Measurements from ENCODE around the gene HAUS2. TPM values are rescaled to one million over a fixed set of nuclear protein-coding genes. Genes with fewer than 3 reads are reported as not detected.

The HAUS2 gene
- total and polyA plus RNA-seq, 2 donors (not counting 3 experiments of a cell fraction or from before 2014, with no cell fraction given) = 12.6 to 33.5 TPM

GRCh38 chr15:42581272-42581730, 32.7 kb downstream of the HAUS2 start:
- H3K36me3 ChIP-seq (ENCODE audit: control insufficient read depth in 2 of 2, extremely low read depth in 1 of 2, insufficient read depth in 2 of 2, low read length in 2 of 2) = no peaks in the 10 kb centered on the region
- POLR2A ChIA-PET = no interaction called here
- FAIRE-seq (peak; percentile 83), DNase-seq (ENCODE audit: low read depth, low spot score) (peak; percentile 87)
- intact Hi-C loops (cut with micrococcal nuclease) (no loop called here), dilution Hi-C loops (cut with MboI; ENCODE audit: extremely low pct_ligation_motif_present, low sequenced_read_pairs) (no loop called here)
- H3K4me1 ChIP-seq (ENCODE audit: control insufficient read depth, extremely low read depth, insufficient read depth, low read length) = peaks cover 23% of the 10 kb centered on the region
- no peaks in the 10 kb centered on the region for H3K9me1 ChIP-seq (replicated peaks; ENCODE audit: control insufficient read depth, extremely low read depth, insufficient read depth, low read length)
- no peaks in the 10 kb centered on the region for H3K27me3 ChIP-seq (ENCODE audit: control insufficient read depth in 2 of 2, insufficient read depth in 2 of 2, low read length in 2 of 2)
- peak overlapping the region; percentile 66 for H2AFZ ChIP-seq (ENCODE audit: low read depth, low read length)
- CTCF ChIA-PET = interaction anchor here (1.0 to 1.9 kb wide), 5 partner anchors 11 to 70 kb away, joined by 4 to 7 read pairs (median 5); no protein-coding TSS in a partner anchor
- TF ChIP-seq JUN (IDR thresholded peaks at IDR 0.05; ENCODE audit: borderline replicate concordance, insufficient read depth, insufficient read length, low read depth) (no peak), POLR2AphosphoS5 (IDR thresholded peaks at IDR 0.05; ENCODE audit: insufficient read depth, low read depth, low read length) (peak; percentile 50), MAX (IDR thresholded peaks at IDR 0.05; ENCODE audit: insufficient read depth, insufficient read length) (no peak), POLR2A (IDR thresholded peaks at IDR 0.05; ENCODE audit: low read depth, low read length) (peak; percentile 33)
- peak overlapping the region in 2 of 3 experiments; percentile 40 for H3K4me3 ChIP-seq (replicated peaks in 1 of 3; ENCODE audit: insufficient read depth in 1 of 3, low read depth in 1 of 3, low read length in 3 of 3)
- H3K9ac ChIP-seq (replicated peaks; ENCODE audit: extremely low read depth, insufficient read depth, low read length) = peak overlapping the region; percentile 36
- no peak overlapping the region for H3K27ac ChIP-seq (ENCODE audit: insufficient read depth, low read depth, low read length)
- BruUV-seq (replicated peaks) = TSS peak; percentile 16
- H3K4me2 ChIP-seq (ENCODE audit: insufficient read depth, low read length) = peak overlapping the region; percentile 66
- no peaks in the 10 kb centered on the region for H4K20me1 ChIP-seq (replicated peaks; ENCODE audit: control insufficient read depth, extremely low read depth, insufficient read depth, low read length)
- no peaks in the 10 kb centered on the region for H3K9me3 ChIP-seq (replicated peaks; ENCODE audit: control insufficient read depth, insufficient read depth, low read length)
- peaks cover 4% of the 10 kb centered on the region for H3K79me2 ChIP-seq (ENCODE audit: control insufficient read depth, insufficient read depth, low read length)

GRCh38 chr15:42582569-42583375, 34.1 kb downstream of the HAUS2 start:
- peaks cover 4% of the 10 kb centered on the region for H3K79me2 ChIP-seq (ENCODE audit: control insufficient read depth, insufficient read depth, low read length)
- dilution Hi-C loops (cut with MboI; ENCODE audit: extremely low pct_ligation_motif_present, low sequenced_read_pairs) = no loop called here
- no peaks in the 10 kb centered on the region for H3K36me3 ChIP-seq (ENCODE audit: control insufficient read depth in 2 of 2, extremely low read depth in 1 of 2, insufficient read depth in 2 of 2, low read length in 2 of 2)
- intact Hi-C loops (cut with micrococcal nuclease) = no loop called here
- no peaks in the 10 kb centered on the region for H4K20me1 ChIP-seq (replicated peaks; ENCODE audit: control insufficient read depth, extremely low read depth, insufficient read depth, low read length)
- CTCF ChIA-PET = interaction anchor here (1.4 to 1.8 kb wide), 3 partner anchors 9 to 67 kb away, joined by 3 to 6 read pairs (median 4); no protein-coding TSS in a partner anchor
- POLR2A ChIA-PET = interaction anchor here (0.6 kb wide), 1 partner anchor 30 kb away, joined by 3 read pairs; no protein-coding TSS in a partner anchor
- no peak overlapping the region for H3K4me3 ChIP-seq (replicated peaks in 1 of 3; ENCODE audit: insufficient read depth in 1 of 3, low read depth in 1 of 3, low read length in 3 of 3)
- no peak overlapping the region for H3K27ac ChIP-seq (ENCODE audit: insufficient read depth, low read depth, low read length)
- BruUV-seq (replicated peaks) = no TSS peak
- no peak for FAIRE-seq
- no peak overlapping the region for H2AFZ ChIP-seq (ENCODE audit: low read depth, low read length)
- no peaks in the 10 kb centered on the region for H3K27me3 ChIP-seq (ENCODE audit: control insufficient read depth in 2 of 2, insufficient read depth in 2 of 2, low read length in 2 of 2)
- no peak overlapping the region for H3K4me2 ChIP-seq (ENCODE audit: insufficient read depth, low read length)
- H3K9me3 ChIP-seq (replicated peaks; ENCODE audit: control insufficient read depth, insufficient read depth, low read length) = no peaks in the 10 kb centered on the region
- H3K9me1 ChIP-seq (replicated peaks; ENCODE audit: control insufficient read depth, extremely low read depth, insufficient read depth, low read length) = no peaks in the 10 kb centered on the region
- no peak overlapping the region for H3K9ac ChIP-seq (replicated peaks; ENCODE audit: extremely low read depth, insufficient read depth, low read length)
- no peak for TF ChIP-seq EZH2 (IDR thresholded peaks at IDR 0.05; ENCODE audit: borderline replicate concordance, low read depth, low read length, severe bottlenecking)
- no peak for TF ChIP-seq CTCF (IDR thresholded peaks at IDR 0.05; ENCODE audit: extremely low read depth in 1 of 2, insufficient read depth in 1 of 2, low read depth in 1 of 2, low read length in 2 of 2)
- TF ChIP-seq MAX (IDR thresholded peaks at IDR 0.05; ENCODE audit: insufficient read depth, insufficient read length) = no peak
- no peak for TF ChIP-seq FOS (IDR thresholded peaks at IDR 0.05; ENCODE audit: borderline replicate concordance, insufficient read depth, low read length)
- TF ChIP-seq POLR2AphosphoS5 (IDR thresholded peaks at IDR 0.05; ENCODE audit: insufficient read depth, low read depth, low read length) = no peak
- no peak for TF ChIP-seq MYC (IDR thresholded peaks at IDR 0.05; ENCODE audit: low read depth, low read length)
- TF ChIP-seq POLR2A (IDR thresholded peaks at IDR 0.05; ENCODE audit: low read depth, low read length) = no peak
- TF ChIP-seq GATA2 (IDR thresholded peaks at IDR 0.05; ENCODE audit: insufficient read depth, insufficient read length, low read depth, low read length) = no peak
- TF ChIP-seq JUN (IDR thresholded peaks at IDR 0.05; ENCODE audit: borderline replicate concordance, insufficient read depth, insufficient read length, low read depth) = no peak
- peaks cover 20% of the 10 kb centered on the region for H3K4me1 ChIP-seq (ENCODE audit: control insufficient read depth, extremely low read depth, insufficient read depth, low read length)
- DNase-seq (ENCODE audit: low read depth, low spot score) = no peak

Data from endothelial cell of umbilical vein (primary cell).